GM18909 (cell line): ENCODE data around the gene B3GAT2.

Experiments used
- ATAC-seq: cut with Tn5 transposase; IDR thresholded peaks from one replicate; pipeline ENCODE4 v1.9.1; 2021; ENCODE audit warnings: mild to moderate bottlenecking; ENCODE audit not compliant: unreplicated experiment, poor library complexity

B3GAT2 gene

DNA sequence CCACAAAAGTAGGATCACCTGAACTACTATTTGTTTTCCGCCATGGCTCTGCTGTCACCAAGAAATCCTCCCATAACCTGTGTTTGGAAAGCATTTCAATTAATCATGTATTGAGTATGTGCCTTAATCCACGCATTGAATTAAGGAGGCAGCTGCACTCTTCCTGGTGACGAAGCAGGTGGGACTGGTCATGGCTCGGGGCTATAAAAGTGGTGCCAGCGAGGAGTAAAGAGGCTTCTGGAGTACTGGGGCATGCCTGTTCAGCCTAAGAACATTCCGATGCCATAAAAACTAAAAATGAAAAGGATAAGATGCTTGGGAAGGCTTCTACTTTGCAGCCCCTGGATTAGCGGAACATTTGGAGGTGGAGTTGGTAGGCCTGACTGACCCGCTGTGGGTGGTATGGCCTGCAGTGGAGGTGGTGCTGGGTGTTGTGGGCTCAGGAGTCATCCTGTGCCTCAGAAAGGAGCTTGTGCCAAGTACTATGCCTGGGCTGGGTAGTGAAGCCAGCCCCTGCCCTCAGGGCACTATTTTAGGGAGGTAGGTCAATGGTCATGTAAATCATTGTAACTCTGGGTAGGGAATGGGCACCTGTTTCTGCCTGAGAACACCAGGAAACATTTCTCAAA lies 110.5 kb downstream of the B3GAT2 start:
- ATAC-seq = no peak

DNA sequence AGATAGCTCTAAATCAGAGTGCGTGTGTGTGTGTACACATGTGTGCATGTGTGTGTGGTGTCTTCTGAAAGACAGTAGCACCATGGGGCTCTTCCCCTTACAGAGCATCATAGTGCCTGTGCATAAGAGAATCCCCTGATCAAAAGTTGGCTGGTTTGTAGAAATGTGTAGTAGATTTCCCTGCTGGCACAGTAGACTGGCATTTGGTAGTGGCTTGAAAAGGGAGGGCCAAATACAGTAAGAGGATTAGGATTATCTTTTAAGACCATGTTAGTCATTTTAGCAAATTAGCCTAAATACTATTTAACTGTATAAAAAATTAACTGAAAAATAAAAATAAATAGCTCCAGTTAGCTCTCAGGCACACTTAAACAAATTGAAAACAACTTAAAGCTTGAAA lies 112.6 kb downstream of the B3GAT2 start:
- ATAC-seq = no peak

DNA sequence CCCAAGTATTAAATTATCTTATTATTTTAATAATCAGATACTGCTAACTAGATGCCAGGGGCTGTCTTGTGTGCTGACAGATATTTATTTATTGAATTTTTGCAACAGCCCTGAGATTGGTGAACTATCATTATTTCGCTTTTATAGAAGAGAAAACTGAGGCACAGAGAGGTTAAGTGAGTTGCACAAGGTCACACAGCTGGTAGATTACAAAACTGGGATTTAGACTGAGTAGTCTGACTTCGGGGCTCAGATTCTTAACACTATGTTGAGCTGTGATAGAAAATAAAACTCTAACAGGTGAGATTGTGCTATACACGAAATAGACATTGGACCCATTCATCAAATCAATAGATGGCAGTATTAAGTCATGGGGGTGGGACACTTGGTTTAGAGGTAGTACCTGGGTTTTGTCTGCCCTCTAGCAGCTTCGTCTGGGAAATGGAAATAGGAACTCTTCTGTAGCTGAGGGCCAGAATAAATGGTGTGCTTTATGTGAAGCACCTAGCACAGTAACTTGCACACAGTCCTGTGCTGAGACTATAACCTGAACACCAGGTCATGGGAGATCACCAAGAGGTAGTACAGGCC lies 113.4 kb downstream of the B3GAT2 start:
- no peak for ATAC-seq

DNA sequence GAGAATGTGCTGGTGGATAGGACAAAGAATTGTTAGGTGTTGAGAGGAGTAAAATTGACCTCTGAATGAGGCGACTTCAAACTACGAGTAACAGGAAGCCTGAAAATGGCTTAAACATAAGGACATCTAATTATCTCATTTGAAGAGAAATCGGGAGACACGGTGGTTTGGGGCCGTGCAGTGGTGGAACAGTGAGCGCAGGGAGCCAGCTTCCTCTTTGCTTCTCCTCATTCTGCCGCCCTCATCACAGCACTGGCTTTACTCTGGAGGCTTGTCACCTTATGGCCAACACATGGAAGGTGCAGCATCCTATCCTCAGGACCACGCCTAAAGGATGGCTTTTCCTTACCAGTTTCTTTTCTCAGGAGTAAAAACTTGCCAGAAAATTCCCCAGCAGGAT lies 114.3 kb downstream of the B3GAT2 start:
- ATAC-seq = no peak

DNA sequence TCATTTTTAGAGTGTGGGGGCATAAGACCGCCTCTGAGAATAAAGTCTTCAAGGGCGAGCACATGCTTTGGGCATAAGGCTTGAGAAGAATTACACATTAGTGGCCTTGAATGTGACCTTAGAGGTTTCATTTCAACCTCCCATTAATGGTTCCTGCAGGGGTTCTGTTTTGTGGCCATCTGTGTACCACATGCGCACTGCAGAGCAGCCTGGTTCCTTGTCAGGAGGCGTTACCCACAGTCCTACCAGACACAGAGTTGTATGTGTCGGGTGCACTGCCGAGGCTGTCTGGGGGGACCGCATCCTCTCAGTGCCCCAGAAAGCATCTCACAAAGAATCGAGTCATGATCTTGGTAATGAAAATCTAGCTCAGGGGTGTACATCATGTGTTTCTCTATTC lies 115.7 kb downstream of the B3GAT2 start:
- no peak for ATAC-seq

DNA sequence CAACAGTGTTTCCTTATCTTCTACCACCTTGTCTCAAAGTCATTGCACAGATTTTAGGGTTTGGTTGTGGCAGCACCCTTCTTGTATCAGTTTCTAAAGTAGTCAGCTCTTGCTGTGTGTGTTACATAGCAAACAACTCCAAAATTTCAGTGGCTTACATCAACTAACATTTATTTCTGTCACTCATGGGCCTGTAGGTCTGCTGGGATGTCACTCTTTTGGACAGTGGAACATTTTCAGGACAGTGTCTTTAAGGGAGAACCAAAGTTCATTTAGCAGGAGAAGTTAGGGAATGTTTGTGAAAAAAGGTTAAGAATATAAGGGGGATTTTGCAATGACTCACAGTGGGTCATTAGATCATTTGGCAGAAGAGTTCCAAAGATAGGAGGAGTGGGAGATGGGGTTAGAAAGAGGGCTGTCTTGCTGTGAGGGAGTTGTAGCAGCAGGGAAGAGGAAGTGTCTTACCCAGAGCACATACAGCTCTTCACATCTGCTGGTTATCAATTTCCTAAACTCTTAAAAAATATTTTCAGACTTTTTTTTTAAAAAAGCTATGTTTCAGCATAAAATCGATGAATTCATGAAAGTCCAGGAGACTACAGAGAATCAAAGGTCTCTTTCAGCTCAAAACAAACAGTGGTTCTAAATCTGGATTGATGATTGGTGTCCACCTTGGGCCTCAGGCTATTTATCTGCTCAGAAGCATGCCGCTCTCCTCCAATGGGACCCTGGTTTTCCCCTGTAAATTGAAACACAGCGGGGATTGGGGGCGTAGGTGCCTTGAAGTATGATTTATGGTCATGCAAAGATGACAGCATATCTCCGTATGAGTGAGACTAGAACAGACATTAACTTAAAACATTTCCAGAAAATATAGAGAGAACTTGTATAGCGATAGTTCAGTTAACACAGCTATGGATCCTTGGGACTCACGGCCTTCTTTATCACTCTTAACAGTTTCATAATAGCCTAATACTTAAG lies 117.3 kb downstream of the B3GAT2 start:
- ATAC-seq = peak; percentile 42

DNA sequence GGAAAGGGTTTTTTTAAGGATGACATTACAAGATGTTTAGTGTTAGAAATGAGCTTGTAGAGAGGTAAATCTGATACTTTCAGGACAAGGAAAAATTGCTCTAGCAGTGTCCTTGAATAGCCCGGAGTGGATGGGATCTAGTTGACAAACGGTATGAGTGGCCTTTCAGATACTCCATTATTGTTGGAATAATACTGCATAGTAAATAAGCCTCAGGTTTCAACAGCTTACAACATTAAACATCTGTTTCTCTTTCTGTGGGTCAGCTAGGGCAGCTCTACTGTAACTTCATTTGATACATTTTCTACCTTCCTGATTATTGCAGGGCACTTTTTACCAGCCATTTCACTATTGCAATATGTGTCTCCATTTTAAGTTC lies 118.0 kb downstream of the B3GAT2 start:
- no peak for ATAC-seq

DNA sequence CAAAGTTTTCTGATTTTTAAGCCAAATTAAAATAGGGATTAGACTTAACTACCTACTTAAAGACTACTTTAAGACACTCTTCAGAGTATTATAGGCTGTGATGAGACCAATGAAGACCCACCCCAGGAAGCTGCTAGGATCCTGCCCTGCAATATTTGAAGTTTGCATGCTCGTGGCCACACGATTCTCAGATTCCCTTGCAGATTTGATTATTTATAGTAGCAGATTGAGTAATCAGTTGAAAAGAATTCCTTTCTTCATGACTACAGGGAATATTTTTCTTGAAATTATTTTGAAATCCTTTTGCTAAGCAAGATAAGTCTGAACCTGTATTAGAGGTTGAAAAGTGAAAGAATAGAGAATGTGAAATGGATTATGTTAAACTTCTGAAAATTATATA lies 122.3 kb downstream of the B3GAT2 start:
- no peak for ATAC-seq

DNA sequence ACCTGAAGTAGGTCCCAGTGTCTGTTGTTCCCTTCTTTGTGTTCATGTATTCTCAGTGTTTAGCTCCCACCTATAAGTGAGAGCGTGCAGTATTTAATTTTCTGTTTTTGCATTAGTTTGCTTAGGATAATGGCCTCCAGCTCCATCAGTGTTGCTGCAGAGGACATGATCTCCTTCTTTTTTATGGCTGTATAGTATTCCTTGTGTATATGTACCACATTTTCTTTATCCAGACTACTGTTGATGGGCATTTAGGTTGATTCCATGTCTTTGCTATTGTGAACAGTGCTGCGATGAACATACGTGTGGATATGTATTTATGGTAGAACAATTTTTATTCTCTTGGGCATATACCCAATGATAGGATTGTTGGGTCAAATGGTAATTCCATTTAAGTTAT lies 125.4 kb downstream of the B3GAT2 start:
- ATAC-seq = no peak

DNA sequence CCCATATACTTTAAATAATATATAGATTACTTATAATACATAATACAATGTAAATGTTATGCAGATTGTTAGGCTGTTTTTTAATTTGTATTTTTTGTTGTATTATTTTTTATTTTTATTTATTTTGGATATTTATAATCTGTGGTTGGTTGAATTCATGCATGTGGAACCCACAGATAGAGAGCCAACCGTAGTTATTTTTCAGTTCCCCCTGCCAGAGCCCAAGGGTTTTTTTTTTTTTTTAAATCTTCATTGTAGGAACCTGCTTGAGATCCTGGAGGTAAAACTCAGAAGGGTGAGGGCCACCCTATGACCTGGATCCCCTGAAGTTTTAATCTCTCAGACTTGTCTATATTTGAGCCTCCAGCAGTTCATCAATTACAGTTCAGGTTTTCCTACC lies 133.2 kb downstream of the B3GAT2 start:
- peak; percentile 54 for ATAC-seq

DNA sequence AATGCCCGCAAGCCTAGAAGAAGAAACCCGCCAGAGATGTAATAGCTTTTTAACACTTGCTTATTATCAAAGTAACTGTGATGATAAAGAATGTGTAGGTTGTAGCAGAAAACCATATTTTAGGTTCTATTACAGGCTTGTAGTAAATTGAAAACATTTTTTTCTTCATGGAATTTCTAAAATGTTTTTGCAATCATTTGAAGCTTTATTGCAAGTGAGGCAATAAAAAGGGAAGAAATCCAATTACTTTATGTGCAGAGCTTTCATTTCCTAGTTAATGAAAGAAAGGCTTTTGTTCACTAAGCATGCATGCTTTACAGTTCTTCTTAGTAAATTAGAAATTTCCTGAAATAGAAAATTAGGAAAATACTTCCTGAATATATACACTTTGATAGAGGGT lies 135.1 kb downstream of the B3GAT2 start:
- ATAC-seq = no peak

DNA sequence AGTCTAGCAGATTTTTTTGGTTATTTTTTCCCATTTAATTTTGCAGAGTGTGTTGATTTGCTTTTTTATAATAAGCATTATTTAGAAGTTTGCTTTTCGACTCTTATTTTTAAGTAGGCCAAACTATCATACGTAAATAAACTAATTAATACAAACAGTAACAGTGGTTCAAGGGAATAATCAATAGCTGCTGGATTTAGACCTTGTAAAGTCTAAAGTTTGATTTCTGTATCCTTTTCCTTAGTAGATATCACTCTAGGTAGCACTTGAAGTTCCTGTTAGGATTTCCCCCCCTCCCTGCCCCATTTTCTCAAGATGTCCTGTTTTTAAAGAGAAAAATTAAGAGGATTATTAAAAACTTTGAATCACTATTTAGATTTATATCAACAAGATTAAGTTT lies 136.1 kb downstream of the B3GAT2 start:
- no peak for ATAC-seq

DNA sequence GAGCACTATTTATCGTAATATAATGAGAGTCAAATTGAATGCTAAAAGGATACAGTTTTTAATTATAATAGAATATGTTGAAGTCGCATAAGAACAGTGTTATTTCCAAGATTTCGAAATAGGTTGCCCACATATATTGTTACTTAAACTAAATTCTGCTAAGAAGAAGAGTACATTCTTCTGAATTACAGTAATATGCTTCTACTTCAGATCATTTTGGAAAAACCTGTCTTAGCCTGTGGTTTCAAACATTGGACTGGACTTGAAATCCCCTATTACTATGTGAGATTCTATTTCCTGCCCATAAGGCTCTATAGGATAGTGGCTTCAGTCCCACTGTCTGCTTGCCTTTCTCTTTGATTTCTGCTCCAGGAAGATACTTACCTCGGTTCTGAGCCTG lies 137.2 kb downstream of the B3GAT2 start:
- no peak for ATAC-seq

DNA sequence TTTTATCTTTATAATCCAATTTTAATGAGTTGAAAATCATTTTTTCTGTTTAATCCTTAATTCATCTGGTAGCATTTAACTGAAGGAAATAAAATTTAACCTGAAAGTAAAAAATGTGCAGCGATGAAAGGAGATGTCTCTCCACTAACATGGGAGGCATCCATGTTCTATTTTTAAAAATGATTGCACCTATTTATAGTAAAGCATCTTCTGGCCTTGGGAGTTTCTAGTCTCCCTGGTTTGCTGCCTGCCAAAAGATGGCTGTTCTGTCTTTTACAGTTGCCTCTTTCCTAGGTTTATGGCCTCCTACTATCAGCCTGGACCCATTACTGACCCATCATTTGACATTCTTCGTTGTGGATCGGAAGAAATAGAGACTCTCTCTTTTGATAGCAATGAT lies 143.0 kb downstream of the B3GAT2 start:
- no peak for ATAC-seq

DNA sequence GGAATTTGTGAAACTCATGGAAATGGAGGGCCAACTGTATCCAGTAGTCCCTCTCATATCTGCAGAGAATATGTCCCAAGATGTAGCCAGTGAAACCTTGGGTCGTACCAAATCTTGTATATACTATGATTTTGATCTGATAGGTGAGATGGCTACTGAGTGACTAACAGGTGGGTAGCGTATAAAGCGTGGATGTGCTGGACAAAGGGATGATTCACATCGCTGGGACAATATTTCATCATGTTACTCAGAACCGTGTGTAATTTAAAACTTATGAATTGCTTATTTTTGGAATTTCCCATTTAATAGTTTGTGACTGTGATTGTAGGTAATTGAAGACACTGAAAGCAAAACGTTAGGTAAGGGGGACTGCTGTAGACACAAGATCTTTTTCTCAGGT lies 145.1 kb downstream of the B3GAT2 start:
- ATAC-seq = no peak
